SK-N-SH (cell line): ENCODE results near the gene CCDC102A. TPM values are rescaled to one million over a fixed set of nuclear protein-coding genes. Genes with fewer than 3 reads are reported as not detected.

Experiments
- CTCF ChIA-PET: fragments of 300-600, 350-600 bp; formaldehyde crosslinking; extraction: SDS; loops from one replicate; lab custom pipeline; 2021; lab: Yijun Ruan, JAX
- POLR2A ChIA-PET: fragments of 350-600 bp; sonication (Branson Sonifier 250); formaldehyde crosslinking; extraction: SDS; loops from one replicate; lab custom pipeline; 2020; ENCODE audit warnings: antibody characterized with exemption, inconsistent platforms; lab: Yijun Ruan, JAX
- DNase-seq: peaks from one replicate; pipeline ENCODE4 v3.0.0; 2012
- H2AFZ ChIP-seq: fragments of 200-600 bp; sonication (generic); 2 replicates; pipeline ENCODE4 v1.8.1; 2016; ENCODE audit warnings: antibody characterized with exemption, mild to moderate bottlenecking, low read depth
- H3F3A ChIP-seq: fragments of 200-600 bp; sonication (generic); replicated peaks from 2 replicates; pipeline ENCODE3; 2016; ENCODE audit warnings: antibody characterized with exemption, mild to moderate bottlenecking; ENCODE audit not compliant: insufficient read depth
- H3K27ac ChIP-seq, 2 experiments: fragments of 200-500 bp in 1 of 2; fragments of 200-600 bp in 1 of 2; sonication (Bioruptor generic) in 1 of 2; sonication (generic), shearing (Covaris generic) in 1 of 2; 2 replicates each; pipeline versions ENCODE4 v1.5.1 to v1.6.1; 2014 to 2016; ENCODE audit warnings: low read depth in 2 of 2, inconsistent platforms in 1 of 2, low read length in 1 of 2, mild to moderate bottlenecking in 1 of 2, mixed read lengths in 1 of 2
- H3K27me3 ChIP-seq: fragments of 200-600 bp; sonication (generic), shearing (Covaris generic); 2 replicates; pipeline ENCODE4 v1.6.1; 2016; ENCODE audit warnings: mixed run types; ENCODE audit not compliant: insufficient read depth
- H3K36me3 ChIP-seq, 2 experiments: fragments of 200-500 bp in 1 of 2; fragments of 200-600 bp in 1 of 2; sonication (Bioruptor generic) in 1 of 2; sonication (generic) in 1 of 2; replicated peaks in 1 of 2; 2 replicates each; pipeline versions ENCODE3 to v1.5.1; 2014 to 2016; ENCODE audit warnings: low read length in 1 of 2, mild to moderate bottlenecking in 1 of 2; ENCODE audit not compliant: insufficient read depth in 2 of 2, control insufficient read depth in 1 of 2
- H3K4me1 ChIP-seq, 2 experiments: fragments of 200-500 bp in 1 of 2; fragments of 200-600 bp in 1 of 2; sonication (Bioruptor generic) in 1 of 2; sonication (generic), shearing (Covaris generic) in 1 of 2; 2 replicates each; pipeline versions ENCODE4 v1.5.1 to v1.6.1; 2014 to 2016; ENCODE audit warnings: low read depth in 1 of 2, low read length in 1 of 2, mixed run types in 1 of 2; ENCODE audit not compliant: insufficient read depth in 2 of 2, control insufficient read depth in 1 of 2
- H3K4me2 ChIP-seq: fragments of 200-600 bp; sonication (generic), shearing (Covaris generic); 2 replicates; pipeline ENCODE4 v1.6.1; 2017; ENCODE audit warnings: mixed run types
- H3K4me3 ChIP-seq, 2 experiments: fragments of 200-500 bp in 1 of 2; fragments of 200-600 bp in 1 of 2; sonication (Bioruptor generic) in 1 of 2; sonication (generic), shearing (Covaris generic) in 1 of 2; 2 replicates each; pipeline versions ENCODE4 v1.5.1 to v1.8.1; 2014 to 2016; ENCODE audit warnings: low read depth in 2 of 2, inconsistent platforms in 1 of 2, low read length in 1 of 2, mild to moderate bottlenecking in 1 of 2, mixed read lengths in 1 of 2, moderate library complexity in 1 of 2
- H3K79me2 ChIP-seq: fragments of 200-600 bp; sonication (generic); 2 replicates; pipeline ENCODE4 v1.8.1; 2017; ENCODE audit warnings: mild to moderate bottlenecking; ENCODE audit not compliant: insufficient read depth
- H3K9ac ChIP-seq: fragments of 200-600 bp; sonication (generic); 2 replicates; pipeline ENCODE4 v1.6.1; 2017; ENCODE audit warnings: mixed run types
- H3K9me2 ChIP-seq: fragments of 200-600 bp; sonication (generic); 2 replicates; pipeline ENCODE4 v1.6.1; 2017; ENCODE audit warnings: mixed run types
- H3K9me3 ChIP-seq: fragments of 200-600 bp; sonication (generic); 2 replicates; pipeline ENCODE4 v1.6.1; 2017; ENCODE audit warnings: mixed run types, mild to moderate bottlenecking, moderate library complexity
- H4K20me1 ChIP-seq: fragments of 200-600 bp; sonication (generic); 2 replicates; pipeline ENCODE4 v1.6.1; 2017; ENCODE audit warnings: mild to moderate bottlenecking, mixed run types; ENCODE audit not compliant: insufficient read depth
- CTCF ChIP-seq: fragments of 200-600 bp; sonication (generic); IDR thresholded peaks from 2 replicates; pipeline ENCODE4 v1.6.1; 2017; ENCODE audit warnings: antibody characterized with exemption, mild to moderate bottlenecking, moderate library complexity
- ELF1 ChIP-seq: IDR thresholded peaks from 2 replicates; pipeline ENCODE4 v1.4.0; 2012
- GATA2 ChIP-seq: sonication (generic); formaldehyde crosslinking; IDR thresholded peaks from 2 replicates; pipeline ENCODE4 v1.5.0; 2020; ENCODE audit warnings: mild to moderate bottlenecking, missing genetic modification reagents
- PBX3 ChIP-seq: IDR thresholded peaks from 2 replicates; pipeline ENCODE4; 2012
- RAD21 ChIP-seq: IDR thresholded peaks from 2 replicates; pipeline ENCODE4 v1.6.1; 2012; ENCODE audit warnings: mild to moderate bottlenecking, low read length
- REST ChIP-seq: IDR thresholded peaks from 2 replicates; pipeline ENCODE4 v1.6.1; 2012; ENCODE audit warnings: mild to moderate bottlenecking, low read depth, low read length, moderate library complexity
- SMC3 ChIP-seq: IDR thresholded peaks from 2 replicates; pipeline ENCODE4 v1.6.1; 2012; ENCODE audit warnings: low read depth, low read length, improper control_type of control experiment
- ZBTB33 ChIP-seq: IDR thresholded peaks from 2 replicates; pipeline ENCODE4 v1.4.0; 2012; ENCODE audit warnings: low read depth, borderline replicate concordance
- WGBS: methylation state at CpG from one replicate; pipeline ENCODE4 v1.1.6; 2017; ENCODE audit warnings: low lambda C conversion rate; 5-methylcytosine and 5-hydroxymethylcytosine counted together
- polyA plus RNA-seq, 3 experiments: library from polyadenylated mRNA; depleted of rRNA; stranded (reverse); fragments of >200 nt; gene quantifications; 2 replicates each; pipeline ENCODE4 v1.2.3, GENCODE V29; 2012

CCDC102A gene
- polyA plus RNA-seq, 1 of the 3 experiments (the other 2 are of a cell fraction), result 26.2 TPM

GRCh38 chr16:57576429-57576870, 40.1 kb upstream of the CCDC102A start:
- H3K9me3 ChIP-seq, result no peaks in the 10 kb centered on the region
- peak; percentile 84 for DNase-seq
- CTCF ChIA-PET, result interaction anchor here (0.6 to 9.3 kb wide), 79 partner anchors 9 to 594 kb away, joined by 3 to 129 read pairs (median 5); partner anchors contain the start of genes ADGRG1, ADGRG3, ADGRG5 and DOK4
- POLR2A ChIA-PET, result no interaction called here
- peak overlapping the region in 1 of 2 experiments; percentile 51; a peak in 1 of 4 replicates for H3K4me3 ChIP-seq
- H3F3A ChIP-seq, result no peaks in the 10 kb centered on the region
- no peak overlapping the region for H3K4me2 ChIP-seq
- H2AFZ ChIP-seq, result no peak overlapping the region
- H3K27ac ChIP-seq, result no peak overlapping the region
- peaks cover 0 to 4% of the 10 kb centered on the region in 2 experiments; a peak in 1 of 4 replicates for H3K4me1 ChIP-seq
- 5% methylated on average over 10 of the region's 16 CpGs for WGBS
- no peaks in the 10 kb centered on the region for H3K9me2 ChIP-seq
- H4K20me1 ChIP-seq, result no peaks in the 10 kb centered on the region
- no peaks in the 10 kb centered on the region for H3K36me3 ChIP-seq
- H3K9ac ChIP-seq, result no peak overlapping the region
- peak; percentile 93 for TF ChIP-seq CTCF
- TF ChIP-seq RAD21, result peak; percentile 95
- peak; percentile 81 for TF ChIP-seq SMC3
- TF ChIP-seq PBX3, result no peak
- no peak for TF ChIP-seq REST
- TF ChIP-seq GATA2 (CRISPR knock-in tag), result no peak
- TF ChIP-seq ZBTB33, result no peak
- no peak for TF ChIP-seq ELF1
- no peaks in the 10 kb centered on the region for H3K79me2 ChIP-seq
- no peaks in the 10 kb centered on the region for H3K27me3 ChIP-seq
